Thyroid gland (tissue), 4 donors: Measurements from ENCODE around the gene OPTN. TPM values are rescaled to one million over a fixed set of nuclear protein-coding genes. Genes with fewer than 3 reads are reported as not detected.
A peak's percentile ranks its signal among the peaks of the same experiment; 100 is the strongest.

Experiments used
- DNase-seq, 2 donors: peaks; one replicate each; pipeline ENCODE4 v3.0.0-alpha.2; 2019
- H3K27ac ChIP-seq, 3 donors: fragments of 200-600 bp; sonication (generic); 1 replicate in 2 of 3; 2 replicates in 1 of 3; pipeline ENCODE4 v1.5.1; 2016 to 2019; ENCODE audit warnings: mild to moderate bottlenecking in 1 of 3, moderate library complexity in 1 of 3
- H3K27me3 ChIP-seq: fragments of 200-600 bp; sonication (generic); one replicate; pipeline ENCODE4 v1.5.1; 2019
- H3K36me3 ChIP-seq, 2 donors: fragments of 200-600 bp; sonication (generic); one replicate each; pipeline ENCODE4 v1.5.1; 2016 to 2019
- H3K4me1 ChIP-seq, 2 donors: fragments of 200-600 bp; sonication (generic); one replicate each; pipeline ENCODE4 v1.5.1; 2017 to 2019
- H3K4me3 ChIP-seq, 3 donors: fragments of 200-600 bp; sonication (generic); replicated peaks in 1 of 3; 1 replicate in 2 of 3; 2 replicates in 1 of 3; pipeline ENCODE4 v1.5.1; 2016; ENCODE audit warnings: mild to moderate bottlenecking in 1 of 3
- H3K9me3 ChIP-seq: fragments of 200-600 bp; sonication (generic); one replicate; pipeline ENCODE4 v1.5.1; 2017
- CTCF ChIP-seq, 6 experiments: fragments of 200-600 bp in 3 of 6; fragments of 450-650 bp in 3 of 6; sonication (generic) in 3 of 6; IDR thresholded peaks; one replicate each; pipeline ENCODE4 v1.5.1; 2016 to 2019; ENCODE audit warnings: antibody characterized with exemption in 6 of 6, mild to moderate bottlenecking in 2 of 6, inconsistent platforms in 1 of 6, moderate library complexity in 1 of 6
- POLR2A ChIP-seq, 2 donors: fragments of 450-650 bp; IDR thresholded peaks; one replicate each; pipeline ENCODE4 v1.6.1; 2017; ENCODE audit warnings: antibody characterized with exemption in 2 of 2, mild to moderate bottlenecking in 2 of 2, moderate library complexity in 1 of 2
- WGBS, 2 donors: methylation state at CpG; one replicate each; pipeline ENCODE4 v1.1.5; 2017; 5-methylcytosine and 5-hydroxymethylcytosine counted together
- intact Hi-C: fragments of 100-400 bp; cut with DNase I; formaldehyde crosslinking; loops from one replicate; pipeline ENCODE4 v1.15.1; 2023
- small RNA-seq: library from RNA; depleted of rRNA; stranded (forward); fragments of <200 nt; gene quantifications from one replicate; pipeline ENCODE3, GENCODE V24; 2016
- total RNA-seq, 4 donors: library from RNA; depleted of rRNA; stranded (reverse); fragments of >200 nt; gene quantifications; one replicate each; pipeline ENCODE4 v1.2.3, GENCODE V29; 2016

The OPTN gene
- total RNA-seq, 4 donors from 2014 or later: 19.9 to 39.5 (median 26.8) TPM

- TF ChIP-seq POLR2A (IDR thresholded peaks at IDR 0.05): peak in 1 of 2 donors; percentile 33
- TF ChIP-seq CTCF (IDR thresholded peaks at IDR 0.05): no peak
- DNase-seq: peak; percentile 96 to 98
- Histone ChIP-seq H3K4me3 (no peak overlapping the region), H3K36me3 (no peaks in the 10 kb centered on the region), H3K27ac (peak overlapping the region; percentile 33 to 96 (median 90)), H3K27me3 (no peaks in the 10 kb centered on the region), H3K4me1 (peaks cover 0 to 16% of the 10 kb centered on the region in 2 donors), H3K9me3 (no peaks in the 10 kb centered on the region)
- intact Hi-C loops: no loop called here
- WGBS, 2 donors: 45 to 49% methylated on average over 3 to 5 of the region's 5 CpGs
Measured at GRCh38 chr10:13184730-13185514, 85.0 kb downstream of the OPTN start.

GRCh38 chr10:13187135-13187534, 87.2 kb downstream of the OPTN start:
- DNase-seq: no peak
- intact Hi-C loops: no loop called here
- 97 to 98% methylated on average over 3 of the region's 3 CpGs for WGBS, 2 donors
- no peak for TF ChIP-seq POLR2A (IDR thresholded peaks at IDR 0.05)
- no peak for TF ChIP-seq CTCF (IDR thresholded peaks at IDR 0.05)
- Histone ChIP-seq H3K4me3 (no peak overlapping the region), H3K27ac (no peak overlapping the region), H3K27me3 (no peaks in the 10 kb centered on the region), H3K4me1 (peaks cover 0 to 16% of the 10 kb centered on the region in 2 donors), H3K9me3 (no peaks in the 10 kb centered on the region), H3K36me3 (no peaks in the 10 kb centered on the region)

Small RNA genes within 50 kb of the gene (small RNA-seq; reads per million reads assigned to genes)
- gene SNRPGP5: not detected

Other genes starting within 250 kb of the OPTN start
- 10 to 100 TPM in 1 of 4 donors, 1 to 10 TPM in 3; 4.7 to 18.7 (median 7.3) TPM for gene CCDC3, start 98.5 kb upstream of the OPTN start, total RNA-seq
- gene MCM10, start 61.4 kb downstream of the OPTN start, total RNA-seq: 1 to 10 TPM in 1 of 4 donors, under 1 TPM in 3; 0.24 to 1.4 (median 0.49) TPM
- gene UCMA, start 134.2 kb downstream of the OPTN start, total RNA-seq: not detected
- gene PHYH, start 199.9 kb downstream of the OPTN start, total RNA-seq: 10 to 100 TPM; 48.5 to 86.8 (median 71.4) TPM
- gene SEPHS1, start 248.1 kb downstream of the OPTN start, total RNA-seq: 10 to 100 TPM; 60.0 to 85.6 (median 68.1) TPM